Epithelial cell of alveolus of lung (primary cell): ENCODE data around the gene LAIR1. TPM values are rescaled to one million over a fixed set of nuclear protein-coding genes. Genes with fewer than 3 reads are reported as not detected.

ENCODE experiments used
- total RNA-seq: library from RNA; depleted of rRNA; stranded (reverse); fragments of >200 nt; gene quantifications from 2 replicates; pipeline ENCODE4 v1.2.1, GENCODE V29; 2015

Gene LAIR1
- 0.08 TPM in 1 of 2 replicates, not detected in the other for total RNA-seq

GRCh38 chr19:54364775-54365257, at the start of gene LAIR1:
LAIR1 (minus strand) TSS chr19:54364931; CDS start chr19:54364804, 127 bp downstream.

GRCh38 chr19:54312436-54313377, 52.0 kb downstream of the LAIR1 start, which contains the start of gene LILRA5:
LILRA5 (minus strand) TSS chr19:54313166; CDS start chr19:54313019, 147 bp downstream.

Other genes starting within 250 kb of the LAIR1 start
- 21.6 and 33.9 TPM in 2 replicates for gene TFPT, start 249.3 kb downstream of the LAIR1 start, total RNA-seq
- gene PRPF31, start 249.2 kb downstream of the LAIR1 start, total RNA-seq: 72.5 and 75.6 TPM in 2 replicates
- gene CNOT3, start 227.2 kb downstream of the LAIR1 start, total RNA-seq: 15.9 and 29.4 TPM in 2 replicates
- gene LENG1, start 205.2 kb downstream of the LAIR1 start, total RNA-seq: 7.8 and 8.5 TPM in 2 replicates
- 3.9 TPM in 1 of 2 replicates, not detected in the other for gene TMC4, start 191.8 kb downstream of the LAIR1 start, total RNA-seq
- 139 and 146 TPM in 2 replicates for gene MBOAT7, start 175.4 kb downstream of the LAIR1 start, total RNA-seq
- gene TSEN34, start 173.6 kb downstream of the LAIR1 start, total RNA-seq: 112 and 138 TPM in 2 replicates
- gene RPS9, start 164.1 kb downstream of the LAIR1 start, total RNA-seq: 2,860 and 3,258 TPM in 2 replicates
- gene LILRB3, start 141.9 kb downstream of the LAIR1 start, total RNA-seq: not detected in 2 replicates
- gene LILRA6, start 122.1 kb downstream of the LAIR1 start, total RNA-seq: not detected in 2 replicates
- not detected in 2 replicates for gene LILRB5, start 107.7 kb downstream of the LAIR1 start, total RNA-seq
- not detected in 2 replicates for gene LILRB2, start 83.8 kb downstream of the LAIR1 start, total RNA-seq
- gene LILRA5, start 51.8 kb downstream of the LAIR1 start, total RNA-seq: not detected in 2 replicates
- not detected in 2 replicates for gene LILRA4, start 25.8 kb downstream of the LAIR1 start, total RNA-seq
- gene TTYH1, start 50.5 kb upstream of the LAIR1 start, total RNA-seq: not detected in 2 replicates
- 15.6 and 43.0 TPM in 2 replicates for gene LENG8, start 84.3 kb upstream of the LAIR1 start, total RNA-seq
- gene LENG9, start 98.8 kb upstream of the LAIR1 start, total RNA-seq: 6.3 TPM in 2 replicates
- 56.0 and 60.0 TPM in 2 replicates for gene CDC42EP5, start 108.4 kb upstream of the LAIR1 start, total RNA-seq
- not detected in 2 replicates for gene LAIR2, start 137.9 kb upstream of the LAIR1 start, total RNA-seq
- gene LILRA2, start 208.9 kb upstream of the LAIR1 start, total RNA-seq: not detected in 2 replicates
- gene LILRA1, start 228.7 kb upstream of the LAIR1 start, total RNA-seq: not detected in 2 replicates